PC-9 (cell line): ENCODE results near the gene MBOAT7.

ENCODE experiments used
- CTCF ChIP-seq: fragments of 200-600 bp; sonication (generic); conservative IDR thresholded peaks from 2 replicates; pipeline ENCODE4 v1.6.1; 2017; ENCODE audit warnings: mixed run types, antibody characterized with exemption, mild to moderate bottlenecking, moderate library complexity
- EZH2 ChIP-seq: fragments of 200-600 bp; sonication (generic); IDR thresholded peaks from 2 replicates; pipeline ENCODE4 v1.8.0; 2017; ENCODE audit warnings: antibody characterized with exemption, low read depth

DNA sequence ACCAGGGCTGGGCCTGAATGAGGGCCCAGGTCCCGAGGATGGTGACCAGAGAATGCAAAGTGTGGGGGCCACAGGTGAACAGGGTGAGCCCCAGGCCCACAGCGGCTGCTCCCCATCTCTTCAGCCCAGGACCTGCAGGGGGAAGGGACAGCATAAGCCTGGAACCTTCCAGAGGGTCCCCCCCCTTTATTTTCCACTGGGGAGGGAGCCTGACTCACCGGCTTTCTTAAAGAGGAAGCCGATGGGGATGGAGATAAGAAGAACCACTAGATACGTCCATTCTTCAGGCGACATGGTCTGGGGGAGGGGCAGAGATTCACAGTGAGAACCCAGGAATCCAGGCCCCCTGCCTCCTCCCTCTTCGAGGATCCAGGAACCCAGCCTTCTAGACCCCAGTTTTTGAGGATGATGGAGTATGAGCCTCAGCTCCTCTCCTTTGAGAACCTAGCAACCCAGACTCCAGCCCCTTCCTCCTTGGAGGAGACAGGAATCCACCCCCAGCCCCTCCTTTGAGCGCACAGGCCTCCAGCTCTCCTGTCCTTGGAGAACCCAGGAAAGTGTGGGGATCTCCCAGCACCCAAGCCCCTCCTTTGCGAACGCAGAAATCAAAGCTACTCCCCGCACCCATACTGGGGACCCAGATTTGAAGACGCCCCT lies 1.0 kb downstream of the MBOAT7 start:
- TF ChIP-seq CTCF = no peak
- TF ChIP-seq EZH2 = no peak
